CD4-positive, alpha-beta T cell (primary cell): ENCODE results near the gene TTYH3. TPM values are rescaled to one million over a fixed set of nuclear protein-coding genes. Genes with fewer than 3 reads are reported as not detected.

Source experiments
- ATAC-seq: fragments of 200-7000 bp; cut with Tn5 transposase; one replicate; pipeline ENCODE4 v1.10.0; 2022; ENCODE audit warnings: mild to moderate bottlenecking; ENCODE audit not compliant: poor library complexity
- CTCF ChIA-PET: fragments of 350-600 bp; sonication (Branson Sonifier 250); formaldehyde crosslinking; loops from one replicate; lab custom pipeline; 2021; ENCODE audit warnings: antibody characterized with exemption, inconsistent platforms; lab: Charles Lee
- POLR2A ChIA-PET: fragments of 350-600 bp; sonication (Branson Sonifier 250); formaldehyde crosslinking; loops from one replicate; lab custom pipeline; 2021; ENCODE audit warnings: antibody characterized with exemption, inconsistent platforms; lab: Charles Lee
- DNase-seq, 14 experiments: peaks; one replicate each; pipeline ENCODE4 v3.0.0-alpha.2; 2013 to 2020; ENCODE audit warnings: mixed read lengths in 2 of 14
- H3K27ac ChIP-seq, 2 donors: one replicate each; pipeline versions ENCODE4 v1.5.1 to v1.7.0; 2013; ENCODE audit warnings: low read length in 2 of 2, low read depth in 1 of 2, mild to moderate bottlenecking in 1 of 2
- H3K27me3 ChIP-seq, 2 experiments: 1 replicate in 1 of 2; 2 replicates in 1 of 2; pipeline versions ENCODE4 v1.6.1 to v1.7.0; 2013; ENCODE audit warnings: low read length in 2 of 2, control low read depth in 1 of 2, mild to moderate bottlenecking in 1 of 2, moderate library complexity in 1 of 2; ENCODE audit not compliant: insufficient read depth in 2 of 2, control insufficient read depth in 1 of 2
- H3K36me3 ChIP-seq: one replicate; pipeline ENCODE4 v1.6.1; 2013; ENCODE audit warnings: low read length, control low read depth; ENCODE audit not compliant: insufficient read depth
- H3K4me1 ChIP-seq: one replicate; pipeline ENCODE4 v1.6.1; 2013; ENCODE audit warnings: low read length, control low read depth; ENCODE audit not compliant: insufficient read depth
- H3K4me3 ChIP-seq: one replicate; pipeline ENCODE4 v1.5.1; 2013; ENCODE audit warnings: mild to moderate bottlenecking, low read length, moderate library complexity
- H3K9me3 ChIP-seq, 2 experiments: 1 replicate in 1 of 2; 2 replicates in 1 of 2; pipeline versions ENCODE4 v1.6.1 to v1.7.0; 2013; ENCODE audit warnings: low read length in 2 of 2, mild to moderate bottlenecking in 2 of 2, control low read depth in 1 of 2, moderate library complexity in 1 of 2; ENCODE audit not compliant: control insufficient read depth in 1 of 2, insufficient read depth in 1 of 2
- H3K27ac Mint-ChIP-seq: one replicate; pipeline ENCODE4 v1.8.0; 2020; ENCODE audit warnings: mixed read lengths
- H3K27me3 Mint-ChIP-seq: one replicate; pipeline ENCODE4 v1.8.0; 2021; ENCODE audit warnings: mixed read lengths
- H3K36me3 Mint-ChIP-seq: one replicate; pipeline ENCODE4 v1.8.0; 2021; ENCODE audit warnings: low read depth, mixed read lengths
- H3K4me1 Mint-ChIP-seq: one replicate; pipeline ENCODE4 v1.8.0; 2021; ENCODE audit warnings: low read depth, mixed read lengths
- H3K4me3 Mint-ChIP-seq: one replicate; pipeline ENCODE4 v1.8.0; 2020; ENCODE audit warnings: mild to moderate bottlenecking, mixed read lengths
- H3K9me3 Mint-ChIP-seq: one replicate; pipeline ENCODE4 v1.8.0; 2020; ENCODE audit warnings: mixed read lengths
- CTCF ChIP-seq: fragments of 200-600 bp; IDR thresholded peaks from one replicate; pipeline ENCODE4 v1.8.0; 2022; ENCODE audit warnings: antibody characterized with exemption, mild to moderate bottlenecking
- intact Hi-C, 2 experiments: fragments of 100-400 bp; cut with DNase I in 1 of 2; cut with micrococcal nuclease in 1 of 2; formaldehyde crosslinking; loops; one replicate each; pipeline versions ENCODE4 v1.15.1 to v1.9.0; 2023 to 2025; cut with DNase I, micrococcal nuclease
- total RNA-seq, 174 experiments: library from RNA in 2 of 174; stranded (reverse) in 2 of 174; gene quantifications; one replicate each; pipeline ENCODE4 v1.2.3 and lab custom pipeline; 2021 to 2026

TTYH3 gene
- total RNA-seq, 2 experiments from 2014 or later = 7.9 to 9.3 TPM

GRCh38 chr7:2706685-2707126 lies 74.9 kb downstream of the TTYH3 start:
- ChIA-PET POLR2A (no interaction called here), CTCF (interaction anchor here (1.2 kb wide), 2 partner anchors 12 to 255 kb away, joined by 3 to 6 read pairs; no protein-coding TSS in a partner anchor)
- H3K4me1 ChIP-seq = peaks cover 29% of the 10 kb centered on the region
- intact Hi-C loops = no loop called here
- H3K9me3 ChIP-seq = no peaks in the 10 kb centered on the region
- H3K36me3 Mint-ChIP-seq = no peaks in the 10 kb centered on the region
- H3K27me3 Mint-ChIP-seq = no peaks in the 10 kb centered on the region
- ATAC-seq = no peak
- H3K27ac ChIP-seq = no peak overlapping the region
- no peaks in the 10 kb centered on the region for H3K9me3 Mint-ChIP-seq
- DNase-seq = no peak
- H3K27ac Mint-ChIP-seq = no peak overlapping the region
- no peak overlapping the region for H3K4me3 Mint-ChIP-seq
- H3K4me3 ChIP-seq = no peak overlapping the region
- H3K4me1 Mint-ChIP-seq = peaks cover 21% of the 10 kb centered on the region
- H3K36me3 ChIP-seq = no peaks in the 10 kb centered on the region
- no peak for TF ChIP-seq CTCF
- no peaks in the 10 kb centered on the region for H3K27me3 ChIP-seq

GRCh38 chr7:2707481-2707880 lies 75.7 kb downstream of the TTYH3 start:
- Mint-ChIP-seq H3K4me1 (peaks cover 21% of the 10 kb centered on the region), H3K36me3 (no peaks in the 10 kb centered on the region), H3K27ac (no peak overlapping the region), H3K4me3 (no peak overlapping the region), H3K9me3 (no peaks in the 10 kb centered on the region), H3K27me3 (no peaks in the 10 kb centered on the region)
- no peak for DNase-seq
- Histone ChIP-seq H3K27ac (no peak overlapping the region), H3K4me3 (no peak overlapping the region), H3K27me3 (no peaks in the 10 kb centered on the region), H3K36me3 (no peaks in the 10 kb centered on the region), H3K9me3 (no peaks in the 10 kb centered on the region), H3K4me1 (peaks cover 35% of the 10 kb centered on the region)
- ChIA-PET CTCF (interaction anchor here (1.2 to 4.2 kb wide), 2 partner anchors 11 to 36 kb away, joined by 6 to 47 read pairs; no protein-coding TSS in a partner anchor), POLR2A (interaction anchor here (0.6 kb wide), 1 partner anchor 136 kb away, joined by 5 read pairs; no protein-coding TSS in a partner anchor)
- intact Hi-C loops = no loop called here
- no peak for ATAC-seq
- no peak for TF ChIP-seq CTCF

GRCh38 chr7:2708041-2708440 lies 76.3 kb downstream of the TTYH3 start:
- peaks cover 21% of the 10 kb centered on the region for H3K4me1 Mint-ChIP-seq
- POLR2A ChIA-PET = interaction anchor here (0.6 kb wide), 1 partner anchor 135 kb away, joined by 5 read pairs; no protein-coding TSS in a partner anchor
- no peaks in the 10 kb centered on the region for H3K36me3 ChIP-seq
- H3K27ac ChIP-seq = no peak overlapping the region
- peaks cover 40% of the 10 kb centered on the region for H3K4me1 ChIP-seq
- no peak for ATAC-seq
- no peaks in the 10 kb centered on the region for H3K36me3 Mint-ChIP-seq
- TF ChIP-seq CTCF = no peak
- no peaks in the 10 kb centered on the region for H3K27me3 Mint-ChIP-seq
- no peak overlapping the region for H3K4me3 Mint-ChIP-seq
- H3K4me3 ChIP-seq = no peak overlapping the region
- H3K9me3 ChIP-seq = no peaks in the 10 kb centered on the region
- CTCF ChIA-PET = interaction anchor here (1.2 to 4.2 kb wide), 2 partner anchors 11 to 37 kb away, joined by 6 to 47 read pairs; no protein-coding TSS in a partner anchor
- H3K27me3 ChIP-seq = no peaks in the 10 kb centered on the region
- H3K9me3 Mint-ChIP-seq = no peaks in the 10 kb centered on the region
- no peak overlapping the region for H3K27ac Mint-ChIP-seq
- intact Hi-C loops = no loop called here
- DNase-seq = no peak
